Astrocyte (in vitro differentiated cells and primary cell): ENCODE measurements around the gene NFS1. TPM values are rescaled to one million over a fixed set of nuclear protein-coding genes. Genes with fewer than 3 reads are reported as not detected.

Source experiments
- DNase-seq: peaks from one replicate; pipeline ENCODE4 v3.0.0-alpha.2; 2010; ENCODE audit warnings: low read depth
- FAIRE-seq: peaks from 2 replicates; lab custom pipeline; 2011; peaks lifted over from hg19 to GRCh38; lab: Jason Lieb, UNC
- H2AFZ ChIP-seq: 2 replicates; pipeline ENCODE4 v1.6.0; 2012; ENCODE audit warnings: low read depth, low read length, inconsistent platforms
- H3K27ac ChIP-seq: 2 replicates; pipeline ENCODE4 v1.5.1; 2011; ENCODE audit warnings: low read depth, low read length, inconsistent platforms
- H3K27me3 ChIP-seq: 2 replicates; pipeline ENCODE4 v1.6.0; 2011; ENCODE audit warnings: low read length, inconsistent platforms; ENCODE audit not compliant: insufficient read depth
- H3K36me3 ChIP-seq: 2 replicates; pipeline ENCODE4 v1.5.1; 2011; ENCODE audit warnings: low read length, inconsistent platforms; ENCODE audit not compliant: insufficient read depth
- H3K4me1 ChIP-seq: 2 replicates; pipeline ENCODE4 v1.5.1; 2011; ENCODE audit warnings: low read length, inconsistent platforms; ENCODE audit not compliant: insufficient read depth
- H3K4me2 ChIP-seq: 2 replicates; pipeline ENCODE4 v1.6.0; 2012; ENCODE audit warnings: low read length, inconsistent platforms
- H3K4me3 ChIP-seq: 2 replicates; pipeline ENCODE4 v1.5.1; 2011; ENCODE audit warnings: low read depth, mild to moderate bottlenecking, low read length, inconsistent platforms; ENCODE audit not compliant: insufficient read depth
- H3K79me2 ChIP-seq: 2 replicates; pipeline ENCODE4 v1.6.0; 2012; ENCODE audit warnings: mild to moderate bottlenecking, low read length, inconsistent platforms; ENCODE audit not compliant: insufficient read depth
- H3K9ac ChIP-seq: 2 replicates; pipeline ENCODE4 v1.6.0; 2012; ENCODE audit warnings: mild to moderate bottlenecking, low read length, inconsistent platforms
- H3K9me3 ChIP-seq: 2 replicates; pipeline ENCODE4 v1.5.1; 2012; ENCODE audit warnings: low read depth, mild to moderate bottlenecking, low read length, inconsistent platforms; ENCODE audit not compliant: insufficient read depth
- H4K20me1 ChIP-seq: 2 replicates; pipeline ENCODE4 v1.6.0; 2012; ENCODE audit warnings: low read length, inconsistent platforms; ENCODE audit not compliant: insufficient read depth
- H3K27ac Mint-ChIP-seq: one replicate; pipeline ENCODE4 v1.8.0; 2021; ENCODE audit warnings: mild to moderate bottlenecking, mixed read lengths; ENCODE audit not compliant: unreplicated experiment
- H3K27me3 Mint-ChIP-seq: one replicate; pipeline ENCODE4 v1.8.0; 2021; ENCODE audit warnings: low read depth, mixed read lengths; ENCODE audit not compliant: unreplicated experiment
- H3K36me3 Mint-ChIP-seq: one replicate; pipeline ENCODE4 v1.8.0; 2021; ENCODE audit warnings: low read depth, mixed read lengths; ENCODE audit not compliant: unreplicated experiment
- H3K4me1 Mint-ChIP-seq: one replicate; pipeline ENCODE4 v1.8.0; 2021; ENCODE audit warnings: low read depth, mixed read lengths; ENCODE audit not compliant: unreplicated experiment
- H3K4me3 Mint-ChIP-seq: one replicate; pipeline ENCODE4 v1.8.0; 2021; ENCODE audit warnings: mild to moderate bottlenecking, moderate library complexity, mixed read lengths; ENCODE audit not compliant: unreplicated experiment
- H3K9me3 Mint-ChIP-seq: one replicate; pipeline ENCODE4 v1.8.0; 2021; ENCODE audit warnings: mild to moderate bottlenecking, mixed read lengths; ENCODE audit not compliant: unreplicated experiment
- CTCF ChIP-seq: IDR thresholded peaks from 2 replicates; pipeline ENCODE4 v1.5.1; 2011; ENCODE audit warnings: low read depth, mild to moderate bottlenecking, inconsistent platforms, low read length, moderate library complexity; ENCODE audit not compliant: insufficient read depth
- EZH2 ChIP-seq: IDR thresholded peaks from 2 replicates; pipeline ENCODE4 v1.6.1; 2012; ENCODE audit warnings: mild to moderate bottlenecking, low read length, inconsistent platforms; ENCODE audit not compliant: insufficient read depth
- total RNA-seq: library from RNA; stranded (reverse); gene quantifications from 2 replicates; pipeline ENCODE4 v1.2.1, GENCODE V29; 2021

NFS1 gene
- total RNA-seq, 1 donor from 2014 or later: 30.3 TPM

- Histone ChIP-seq H3K27ac (no peak overlapping the region), H2AFZ (no peak overlapping the region), H3K4me1 (peaks cover 7% of the 10 kb centered on the region), H3K79me2 (peaks cover 99% of the 10 kb centered on the region), H3K9ac (no peak overlapping the region), H3K9me3 (no peaks in the 10 kb centered on the region), H3K4me3 (no peak overlapping the region), H3K27me3 (no peaks in the 10 kb centered on the region), H3K36me3 (no peaks in the 10 kb centered on the region), H4K20me1 (peaks cover 97% of the 10 kb centered on the region), H3K4me2 (no peak overlapping the region)
- Mint-ChIP-seq H3K36me3 (peaks cover 9% of the 10 kb centered on the region), H3K27me3 (no peaks in the 10 kb centered on the region), H3K27ac (no peak overlapping the region), H3K9me3 (no peaks in the 10 kb centered on the region), H3K4me1 (peaks cover 17% of the 10 kb centered on the region), H3K4me3 (no peak overlapping the region)
- no peak for DNase-seq
- TF ChIP-seq EZH2: no peak
- no peak for TF ChIP-seq CTCF
- FAIRE-seq: no peak
Observed at GRCh38 chr20:35641743-35642142, 57.4 kb downstream of the NFS1 start.

- H3K27me3 Mint-ChIP-seq: no peaks in the 10 kb centered on the region
- peaks cover 7% of the 10 kb centered on the region for H3K4me1 ChIP-seq
- H3K36me3 ChIP-seq: no peaks in the 10 kb centered on the region
- H2AFZ ChIP-seq: no peak overlapping the region
- H3K9me3 Mint-ChIP-seq: no peaks in the 10 kb centered on the region
- H4K20me1 ChIP-seq: peaks cover 97% of the 10 kb centered on the region
- H3K27ac ChIP-seq: no peak overlapping the region
- TF ChIP-seq EZH2: no peak
- TF ChIP-seq CTCF: no peak
- H3K27me3 ChIP-seq: no peaks in the 10 kb centered on the region
- H3K27ac Mint-ChIP-seq: no peak overlapping the region
- H3K79me2 ChIP-seq: peaks cover 99% of the 10 kb centered on the region
- FAIRE-seq (no peak), DNase-seq (no peak)
- H3K4me3 Mint-ChIP-seq: no peak overlapping the region
- H3K36me3 Mint-ChIP-seq: peaks cover 9% of the 10 kb centered on the region
- no peak overlapping the region for H3K4me3 ChIP-seq
- no peak overlapping the region for H3K4me2 ChIP-seq
- no peak overlapping the region for H3K9ac ChIP-seq
- H3K9me3 ChIP-seq: no peaks in the 10 kb centered on the region
- peaks cover 20% of the 10 kb centered on the region for H3K4me1 Mint-ChIP-seq
Observed at GRCh38 chr20:35640724-35641123, 58.4 kb downstream of the NFS1 start.

GRCh38 chr20:35638751-35639150 is 60.4 kb downstream of the NFS1 start:
- peaks cover 97% of the 10 kb centered on the region for H3K79me2 ChIP-seq
- H3K27me3 ChIP-seq: no peaks in the 10 kb centered on the region
- FAIRE-seq (no peak), DNase-seq (no peak)
- no peaks in the 10 kb centered on the region for H3K9me3 ChIP-seq
- Mint-ChIP-seq H3K9me3 (no peaks in the 10 kb centered on the region), H3K4me1 (peaks cover 27% of the 10 kb centered on the region), H3K27me3 (no peaks in the 10 kb centered on the region), H3K36me3 (peaks cover 14% of the 10 kb centered on the region), H3K4me3 (no peak overlapping the region), H3K27ac (no peak overlapping the region)
- H3K27ac ChIP-seq: no peak overlapping the region
- peaks cover 11% of the 10 kb centered on the region for H3K4me1 ChIP-seq
- H3K4me3 ChIP-seq: no peak overlapping the region
- H4K20me1 ChIP-seq: peaks cover 91% of the 10 kb centered on the region
- no peak overlapping the region for H3K4me2 ChIP-seq
- no peaks in the 10 kb centered on the region for H3K36me3 ChIP-seq
- no peak for TF ChIP-seq CTCF
- TF ChIP-seq EZH2: no peak
- H3K9ac ChIP-seq: no peak overlapping the region
- no peak overlapping the region for H2AFZ ChIP-seq
